Endothelial cell of umbilical vein (primary cell): ENCODE data around the gene DIP2B. TPM values are rescaled to one million over a fixed set of nuclear protein-coding genes. Genes with fewer than 3 reads are reported as not detected.

ENCODE experiments used
- BruUV-seq: library from RNA; stranded (reverse); fragments of 400-500 nt; replicated peaks from 2 replicates; lab custom pipeline; 2021; lab: Mats Ljungman, UMichigan
- CTCF ChIA-PET: fragments of 300-600, 350-600 bp; sonication (Branson Sonifier 250); formaldehyde crosslinking; loops from one replicate; lab custom pipeline; 2021; ENCODE audit warnings: antibody characterized with exemption, inconsistent platforms; lab: Charles Lee
- POLR2A ChIA-PET: fragments of 300-600, 350-600 bp; sonication (Branson Sonifier 250); formaldehyde crosslinking; loops from one replicate; lab custom pipeline; 2021; ENCODE audit warnings: antibody characterized with exemption, inconsistent platforms; lab: Charles Lee
- DNase-seq: peaks from one replicate; pipeline ENCODE4 v3.0.0-alpha.2; 2011; ENCODE audit warnings: low read depth, low spot score
- FAIRE-seq: peaks from 2 replicates; lab custom pipeline; 2011; peaks lifted over from hg19 to GRCh38; lab: Jason Lieb, UNC
- H2AFZ ChIP-seq: 2 replicates; pipeline ENCODE4 v1.6.0; 2012; ENCODE audit warnings: low read depth, low read length, control low read depth, inconsistent platforms
- H3K27ac ChIP-seq: 2 replicates; pipeline ENCODE4 v1.5.1; 2011; ENCODE audit warnings: low read depth, mild to moderate bottlenecking, control low read depth, low read length, moderate library complexity; ENCODE audit not compliant: insufficient read depth
- H3K27me3 ChIP-seq, 2 experiments: 2 replicates each; pipeline versions ENCODE4 v1.6.0 to v1.6.1; 2011; ENCODE audit warnings: low read length in 2 of 2, mixed read lengths in 1 of 2; ENCODE audit not compliant: control insufficient read depth in 2 of 2, insufficient read depth in 2 of 2
- H3K36me3 ChIP-seq, 2 experiments: 2 replicates in 1 of 2; 3 replicates in 1 of 2; pipeline ENCODE4 v1.5.1; 2011; ENCODE audit warnings: low read length in 2 of 2, mild to moderate bottlenecking in 1 of 2, moderate library complexity in 1 of 2; ENCODE audit not compliant: control insufficient read depth in 2 of 2, insufficient read depth in 2 of 2; ENCODE audit errors: extremely low read depth in 1 of 2
- H3K4me1 ChIP-seq: 3 replicates; pipeline ENCODE4 v1.5.1; 2011; ENCODE audit warnings: mild to moderate bottlenecking, low read length; ENCODE audit not compliant: control insufficient read depth, insufficient read depth; ENCODE audit errors: extremely low read depth
- H3K4me2 ChIP-seq: 2 replicates; pipeline ENCODE4 v1.6.1; 2011; ENCODE audit warnings: low read length, control low read depth, mixed read lengths; ENCODE audit not compliant: insufficient read depth
- H3K4me3 ChIP-seq, 3 experiments: fragments of 200-600 bp in 1 of 3; sonication (generic), shearing (Covaris generic) in 1 of 3; replicated peaks in 1 of 3; 2 replicates each; pipeline ENCODE4 v1.5.1; 2011 to 2016; ENCODE audit warnings: control low read depth in 3 of 3, low read length in 3 of 3, mild to moderate bottlenecking in 2 of 3, inconsistent platforms in 1 of 3, low read depth in 1 of 3, moderate library complexity in 1 of 3; ENCODE audit not compliant: insufficient read depth in 1 of 3
- H3K79me2 ChIP-seq: 2 replicates; pipeline ENCODE4 v1.6.0; 2012; ENCODE audit warnings: low read length, inconsistent platforms; ENCODE audit not compliant: control insufficient read depth, insufficient read depth
- H3K9ac ChIP-seq: replicated peaks from 2 replicates; pipeline ENCODE3; 2011; ENCODE audit warnings: low read length, control low read depth; ENCODE audit not compliant: insufficient read depth; ENCODE audit errors: extremely low read depth
- H3K9me1 ChIP-seq: replicated peaks from 3 replicates; pipeline ENCODE4 v1.6.0; 2011; ENCODE audit warnings: mild to moderate bottlenecking, low read length; ENCODE audit not compliant: control insufficient read depth, insufficient read depth; ENCODE audit errors: extremely low read depth
- H3K9me3 ChIP-seq: replicated peaks from 2 replicates; pipeline ENCODE4 v1.5.1; 2012; ENCODE audit warnings: low read length, inconsistent platforms; ENCODE audit not compliant: control insufficient read depth, insufficient read depth
- H4K20me1 ChIP-seq: replicated peaks from 2 replicates; pipeline ENCODE3; 2011; ENCODE audit warnings: mild to moderate bottlenecking, low read length; ENCODE audit not compliant: control insufficient read depth, insufficient read depth; ENCODE audit errors: extremely low read depth
- CTCF ChIP-seq, 2 donors: IDR thresholded peaks; 1 replicate in 1 of 2; 2 replicates in 1 of 2; pipeline ENCODE4 v1.5.1; 2011; ENCODE audit warnings: low read length in 2 of 2, mild to moderate bottlenecking in 2 of 2, moderate library complexity in 2 of 2, control low read depth in 1 of 2, inconsistent platforms in 1 of 2, low read depth in 1 of 2; ENCODE audit not compliant: insufficient read depth in 1 of 2; ENCODE audit errors: extremely low read depth in 1 of 2
- EZH2 ChIP-seq: IDR thresholded peaks from 2 replicates; pipeline ENCODE4 v1.6.1; 2012; ENCODE audit warnings: borderline replicate concordance, low read depth, mild to moderate bottlenecking, moderate library complexity, low read length, inconsistent platforms; ENCODE audit not compliant: severe bottlenecking
- FOS ChIP-seq: IDR thresholded peaks from 2 replicates; pipeline ENCODE4 v1.6.1; 2011; ENCODE audit warnings: mild to moderate bottlenecking, low read length, moderate library complexity, borderline replicate concordance; ENCODE audit not compliant: insufficient read depth
- GATA2 ChIP-seq: IDR thresholded peaks from 2 replicates; pipeline ENCODE4 v1.7.0; 2011; ENCODE audit warnings: low read depth, mild to moderate bottlenecking, moderate library complexity, mixed read lengths, low read length; ENCODE audit not compliant: insufficient read length, insufficient read depth
- JUN ChIP-seq: IDR thresholded peaks from 2 replicates; pipeline ENCODE4 v1.6.1; 2011; ENCODE audit warnings: borderline replicate concordance, low read depth; ENCODE audit not compliant: insufficient read length, insufficient read depth
- MAX ChIP-seq: IDR thresholded peaks from 2 replicates; pipeline ENCODE4 v1.6.1; 2011; ENCODE audit not compliant: insufficient read depth, insufficient read length
- MYC ChIP-seq: IDR thresholded peaks from one replicate; pipeline ENCODE4 v1.6.1; 2011; ENCODE audit warnings: mild to moderate bottlenecking, low read depth, low read length
- POLR2A ChIP-seq: IDR thresholded peaks from 2 replicates; pipeline ENCODE4 v1.6.1; 2012; ENCODE audit warnings: low read depth, mild to moderate bottlenecking, control low read depth, low read length
- POLR2AphosphoS5 ChIP-seq: IDR thresholded peaks from 2 replicates; pipeline ENCODE4 v1.6.1; 2012; ENCODE audit warnings: low read depth, mild to moderate bottlenecking, control low read depth, low read length, moderate library complexity; ENCODE audit not compliant: insufficient read depth
- dilution Hi-C: fragments of 300-500 bp; cut with MboI; formaldehyde crosslinking; loops from one replicate; pipeline ENCODE4 v1.15.0; 2019; ENCODE audit warnings: low sequenced_read_pairs; ENCODE audit not compliant: extremely low pct_ligation_motif_present
- intact Hi-C: fragments of 100-400 bp; cut with micrococcal nuclease; formaldehyde crosslinking; loops from one replicate; pipeline ENCODE4 v1.10.0; 2022
- polyA plus RNA-seq, 4 experiments: library from polyadenylated mRNA; depleted of rRNA in 3 of 4; stranded (reverse) in 3 of 4; unstranded in 1 of 4; fragments of >200 nt; gene quantifications; 2 replicates each; pipeline versions ENCODE4 v1.2.1 to v1.2.3, GENCODE V29; 2011 to 2012; ENCODE audit warnings: missing spikeins in 1 of 4
- total RNA-seq: library from RNA; stranded (reverse); gene quantifications from 2 replicates; pipeline ENCODE4 v1.2.3, GENCODE V29; 2021

The DIP2B gene
- total and polyA plus RNA-seq, 2 donors (not counting 3 experiments of a cell fraction or from before 2014, with no cell fraction given), result 14.5 to 28.0 TPM

- Histone ChIP-seq H3K4me3 (no peak overlapping the region), H2AFZ (no peak overlapping the region), H3K4me1 (no peaks in the 10 kb centered on the region), H3K27me3 (no peaks in the 10 kb centered on the region), H3K27ac (no peak overlapping the region), H3K9me1 (no peaks in the 10 kb centered on the region), H3K36me3 (no peaks in the 10 kb centered on the region), H3K9me3 (no peaks in the 10 kb centered on the region), H3K9ac (no peak overlapping the region), H3K4me2 (no peak overlapping the region), H3K79me2 (peaks cover 17% of the 10 kb centered on the region), H4K20me1 (no peaks in the 10 kb centered on the region)
- intact Hi-C loops (no loop called here), dilution Hi-C loops (no loop called here)
- DNase-seq, result no peak
- BruUV-seq, result no TSS peak
- TF ChIP-seq GATA2, result no peak
- no peak for TF ChIP-seq FOS
- no peak for TF ChIP-seq MYC
- no peak for TF ChIP-seq CTCF (IDR thresholded peaks at IDR 0.05; ENCODE audit: extremely low read depth in 1 of 2, insufficient read depth in 1 of 2, low read depth in 1 of 2, low read length in 2 of 2)
- TF ChIP-seq POLR2AphosphoS5, result no peak
- TF ChIP-seq MAX, result no peak
- TF ChIP-seq POLR2A, result no peak
- TF ChIP-seq JUN, result no peak
- no peak for TF ChIP-seq EZH2
- ChIA-PET CTCF (no interaction called here), POLR2A (no interaction called here)
- no peak for FAIRE-seq
These were observed 75.7 kb downstream of the DIP2B start for GRCh38 chr12:50580436-50580835.
